Body of pancreas (tissue), 4 donors: ENCODE measurements around the gene LDLRAD3. TPM values are rescaled to one million over a fixed set of nuclear protein-coding genes. Genes with fewer than 3 reads are reported as not detected.

ENCODE experiments used
- ATAC-seq: fragments of 150-250 bp; one replicate; pipeline ENCODE4 v1.9.1; 2016
- DNase-seq, 4 donors: peaks; one replicate each; pipeline ENCODE4 v3.0.0-alpha.2; 2019
- H3K27ac ChIP-seq, 4 donors: fragments of 200-600 bp; sonication (generic); 1 replicate in 3 of 4; 2 replicates in 1 of 4; pipeline versions ENCODE4 v1.5.1 to v1.6.1; 2016 to 2019; ENCODE audit warnings: mild to moderate bottlenecking in 1 of 4, mixed read lengths in 1 of 4, moderate library complexity in 1 of 4
- H3K27me3 ChIP-seq, 2 donors: fragments of 200-600 bp; sonication (generic); one replicate each; pipeline ENCODE4 v1.6.0; 2016; ENCODE audit warnings: mild to moderate bottlenecking in 1 of 2
- H3K36me3 ChIP-seq, 2 donors: fragments of 200-600 bp; sonication (generic); replicated peaks in 1 of 2; 2 replicates each; pipeline ENCODE4 v1.5.1; 2016; ENCODE audit warnings: low read depth in 2 of 2; ENCODE audit not compliant: insufficient read depth in 1 of 2
- H3K4me1 ChIP-seq: fragments of 200-600 bp; sonication (generic); one replicate; pipeline ENCODE4 v1.6.0; 2016
- H3K4me3 ChIP-seq, 2 donors: fragments of 200-600 bp; sonication (generic); 1 replicate in 1 of 2; 2 replicates in 1 of 2; pipeline ENCODE4 v1.5.1; 2016 to 2019
- H3K9me3 ChIP-seq, 3 donors: fragments of 200-600 bp; sonication (generic); 1 replicate in 2 of 3; 2 replicates in 1 of 3; pipeline ENCODE4 v1.5.1; 2016
- CTCF ChIP-seq, 7 experiments: fragments of 450-650 bp in 4 of 7; fragments of 200-600 bp in 3 of 7; sonication (generic) in 3 of 7; IDR thresholded peaks; one replicate each; pipeline ENCODE4 v1.5.1; 2016 to 2019; ENCODE audit warnings: antibody characterized with exemption in 7 of 7
- POLR2A ChIP-seq, 3 donors: fragments of 450-650 bp; IDR thresholded peaks; one replicate each; pipeline ENCODE4 v1.6.1; 2016; ENCODE audit warnings: antibody characterized with exemption in 3 of 3, mild to moderate bottlenecking in 2 of 3
- whole genome bisulfite sequencing, 2 donors: methylation state at CpG; one replicate each; pipeline ENCODE4 v1.1.5; 2017; 5-methylcytosine and 5-hydroxymethylcytosine counted together
- intact Hi-C: fragments of 100-400 bp; cut with DNase I; formaldehyde crosslinking; loops from one replicate; pipeline ENCODE4 v1.15.1; 2023
- total RNA-seq, 2 donors: library from RNA; depleted of rRNA; stranded (reverse); fragments of >200 nt; gene quantifications; one replicate each; pipeline ENCODE4 v1.1.0, GENCODE V29; 2016

Gene LDLRAD3
- total RNA-seq, 2 donors from 2014 or later: 5.7 to 7.9 TPM

- DNase-seq (no peak), ATAC-seq (no peak)
- no peaks in the 10 kb centered on the region for H3K4me1 ChIP-seq
- 34 to 36% methylated on average over 2 of the region's 2 CpGs for WGBS, 2 donors
- no peak overlapping the region for H3K4me3 ChIP-seq
- no peak for TF ChIP-seq POLR2A (IDR thresholded peaks at IDR 0.05)
- H3K27ac ChIP-seq: no peak overlapping the region
- intact Hi-C loops: no loop called here
- H3K36me3 ChIP-seq: no peaks in the 10 kb centered on the region
- H3K9me3 ChIP-seq: no peaks in the 10 kb centered on the region
- H3K27me3 ChIP-seq: no peaks in the 10 kb centered on the region
These were observed 80.1 kb downstream of the LDLRAD3 start for GRCh38 chr11:36023922-36024321.

- Histone ChIP-seq H3K9me3 (no peaks in the 10 kb centered on the region), H3K27me3 (no peaks in the 10 kb centered on the region), H3K4me1 (no peaks in the 10 kb centered on the region), H3K4me3 (no peak overlapping the region), H3K27ac (no peak overlapping the region), H3K36me3 (no peaks in the 10 kb centered on the region)
- intact Hi-C loops: no loop called here
- ATAC-seq: no peak
- TF ChIP-seq POLR2A (IDR thresholded peaks at IDR 0.05): no peak
- TF ChIP-seq CTCF (IDR thresholded peaks at IDR 0.05): no peak
- 80% methylated on average over 1 of the region's 1 CpG for WGBS, 2 donors
- no peak for DNase-seq
These were observed 80.9 kb downstream of the LDLRAD3 start for GRCh38 chr11:36024716-36025115.

GRCh38 chr11:36026315-36026968, 82.6 kb downstream of the LDLRAD3 start:
- Histone ChIP-seq H3K27me3 (no peaks in the 10 kb centered on the region), H3K36me3 (no peaks in the 10 kb centered on the region), H3K9me3 (no peaks in the 10 kb centered on the region), H3K27ac (no peak overlapping the region), H3K4me1 (no peaks in the 10 kb centered on the region), H3K4me3 (no peak overlapping the region)
- 92 to 94% methylated on average over 6 of the region's 6 CpGs for WGBS, 2 donors
- intact Hi-C loops: no loop called here
- no peak for DNase-seq
- no peak for ATAC-seq
- TF ChIP-seq POLR2A (IDR thresholded peaks at IDR 0.05): no peak
- TF ChIP-seq CTCF (IDR thresholded peaks at IDR 0.05): no peak

- no peak overlapping the region for H3K4me3 ChIP-seq
- H3K36me3 ChIP-seq: no peaks in the 10 kb centered on the region
- no peaks in the 10 kb centered on the region for H3K9me3 ChIP-seq
- no peaks in the 10 kb centered on the region for H3K27me3 ChIP-seq
- no peak for DNase-seq
- intact Hi-C loops: no loop called here
- no peak overlapping the region for H3K27ac ChIP-seq
- ATAC-seq: no peak
- TF ChIP-seq CTCF (IDR thresholded peaks at IDR 0.05): no peak
- no peak for TF ChIP-seq POLR2A (IDR thresholded peaks at IDR 0.05)
- no peaks in the 10 kb centered on the region for H3K4me1 ChIP-seq
- WGBS, 2 donors: 76 to 82% methylated on average over 4 of the region's 4 CpGs
These were observed 83.9 kb downstream of the LDLRAD3 start for GRCh38 chr11:36027731-36028130.

GRCh38 chr11:36029616-36030015, 85.8 kb downstream of the LDLRAD3 start:
- DNase-seq (no peak), ATAC-seq (no peak)
- 73 to 82% methylated on average over 4 of the region's 4 CpGs for WGBS, 2 donors
- no peak overlapping the region for H3K4me3 ChIP-seq
- TF ChIP-seq POLR2A (IDR thresholded peaks at IDR 0.05) (no peak), CTCF (IDR thresholded peaks at IDR 0.05) (no peak)
- H3K9me3 ChIP-seq: no peaks in the 10 kb centered on the region
- H3K4me1 ChIP-seq: peaks cover under 1% of the 10 kb centered on the region
- no peaks in the 10 kb centered on the region for H3K36me3 ChIP-seq
- intact Hi-C loops: no loop called here
- H3K27me3 ChIP-seq: no peaks in the 10 kb centered on the region
- no peak overlapping the region for H3K27ac ChIP-seq
